KOPT-K1 (cell line): ENCODE results near the gene ZGPAT.
A peak's percentile ranks its signal among the peaks of the same experiment; 100 is the strongest.
"Not testable (repeated sequence)": the region's sequence is repeated elsewhere in the genome, so short reads cannot be mapped to it uniquely, and the experiment has no call there.

ENCODE experiments used
- H3K27ac ChIP-seq: fragments of 200-600 bp; sonication (generic); 2 replicates; pipeline ENCODE4 v1.5.1; 2016; ENCODE audit warnings: antibody characterized with exemption, mild to moderate bottlenecking, low read depth, low read length; ENCODE audit not compliant: poor library complexity, severe bottlenecking
- H3K36me3 ChIP-seq: fragments of 200-600 bp; sonication (generic); 2 replicates; pipeline ENCODE4 v1.5.1; 2017; ENCODE audit warnings: antibody characterized with exemption, mild to moderate bottlenecking, low read length, moderate library complexity; ENCODE audit not compliant: insufficient read depth
- H3K9me3 ChIP-seq: fragments of 200-600 bp; sonication (generic); 2 replicates; pipeline ENCODE4 v1.5.1; 2017; ENCODE audit warnings: antibody characterized with exemption, low read length, mild to moderate bottlenecking; ENCODE audit not compliant: insufficient read depth, poor library complexity, severe bottlenecking

ZGPAT gene, protein sequence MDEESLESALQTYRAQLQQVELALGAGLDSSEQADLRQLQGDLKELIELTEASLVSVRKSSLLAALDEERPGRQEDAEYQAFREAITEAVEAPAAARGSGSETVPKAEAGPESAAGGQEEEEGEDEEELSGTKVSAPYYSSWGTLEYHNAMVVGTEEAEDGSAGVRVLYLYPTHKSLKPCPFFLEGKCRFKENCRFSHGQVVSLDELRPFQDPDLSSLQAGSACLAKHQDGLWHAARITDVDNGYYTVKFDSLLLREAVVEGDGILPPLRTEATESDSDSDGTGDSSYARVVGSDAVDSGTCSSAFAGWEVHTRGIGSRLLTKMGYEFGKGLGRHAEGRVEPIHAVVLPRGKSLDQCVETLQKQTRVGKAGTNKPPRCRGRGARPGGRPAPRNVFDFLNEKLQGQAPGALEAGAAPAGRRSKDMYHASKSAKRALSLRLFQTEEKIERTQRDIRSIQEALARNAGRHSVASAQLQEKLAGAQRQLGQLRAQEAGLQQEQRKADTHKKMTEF

GRCh38 chr20:63707558-63708300 lies at the start of gene ZGPAT, which contains the start of gene ARFRP1:
ZGPAT (plus strand) TSS chr20:63708039; CDS start chr20:63708581, 542 bp downstream.
ARFRP1 (minus strand) TSS chr20:63707976; CDS start chr20:63707091, 885 bp downstream.
- H3K36me3 ChIP-seq: peaks cover 77% of the 10 kb centered on the region
- H3K27ac ChIP-seq: peak within 1 kb of the TSS; percentile 82
- H3K9me3 ChIP-seq: peaks cover 6% of the 10 kb centered on the region

DNA sequence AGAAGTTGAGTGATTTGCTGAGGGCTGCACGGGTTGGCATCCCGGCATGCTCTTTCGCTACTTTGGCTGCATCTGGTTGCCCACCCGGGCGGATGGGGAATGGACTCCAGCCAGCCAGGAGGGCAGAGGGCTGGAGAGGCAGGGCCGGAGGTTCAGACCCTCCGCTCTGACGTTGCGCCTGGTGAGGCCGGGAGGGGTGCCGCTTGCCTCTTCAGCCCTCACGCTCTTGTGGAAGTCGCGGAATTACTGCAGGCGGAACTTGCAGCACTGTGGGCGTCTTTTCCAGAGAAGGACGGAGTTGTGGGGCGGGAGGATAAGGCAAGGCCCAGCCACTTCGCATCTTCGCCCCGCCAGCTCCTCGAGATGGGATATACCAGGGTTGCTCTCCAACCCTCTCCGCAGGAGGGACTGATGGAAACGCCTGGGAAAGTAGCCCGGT lies 49.1 kb upstream of the ZGPAT start:
- Histone ChIP-seq H3K36me3 (peaks cover 36% of the 10 kb centered on the region; the same call in 1 of the 2 replicates), H3K9me3 (no peaks in the 10 kb centered on the region), H3K27ac (peak overlapping the region; percentile 89)

DNA sequence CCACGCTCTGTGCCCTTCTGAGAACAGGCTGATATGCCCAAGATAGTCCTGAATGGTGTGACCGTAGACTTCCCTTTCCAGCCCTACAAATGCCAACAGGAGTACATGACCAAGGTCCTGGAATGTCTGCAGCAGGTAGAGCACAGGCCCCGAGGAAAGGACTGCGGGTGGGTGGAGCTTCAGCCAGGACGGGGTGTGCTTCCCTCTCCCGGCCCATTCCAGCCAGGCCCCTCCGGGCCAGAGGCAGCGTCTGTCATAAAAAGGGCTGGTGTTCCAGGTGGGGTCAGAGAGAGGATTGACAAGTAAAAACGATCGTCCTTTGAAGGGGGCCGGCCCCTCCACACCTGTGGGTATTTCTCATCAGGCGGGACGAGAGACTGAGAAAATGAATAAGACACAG lies 48.5 kb upstream of the ZGPAT start:
- peak overlapping the region; percentile 89 for H3K27ac ChIP-seq
- no peaks in the 10 kb centered on the region for H3K9me3 ChIP-seq
- H3K36me3 ChIP-seq: peaks cover 42% of the 10 kb centered on the region; the same call in 1 of the 2 replicates

GRCh38 chr20:63660174-63660573 lies 47.7 kb upstream of the ZGPAT start:
- H3K9me3 ChIP-seq, H3K27ac ChIP-seq: not testable (repeated sequence)
- H3K36me3 ChIP-seq: peaks cover 50% of the 10 kb centered on the region; the same call in 1 of the 2 replicates

- no peaks in the 10 kb centered on the region for H3K9me3 ChIP-seq
- no peak overlapping the region for H3K27ac ChIP-seq
- peaks cover 50% of the 10 kb centered on the region; the same call in 1 of the 2 replicates for H3K36me3 ChIP-seq
Observed at GRCh38 chr20:63660622-63661021, 47.2 kb upstream of the ZGPAT start.

DNA sequence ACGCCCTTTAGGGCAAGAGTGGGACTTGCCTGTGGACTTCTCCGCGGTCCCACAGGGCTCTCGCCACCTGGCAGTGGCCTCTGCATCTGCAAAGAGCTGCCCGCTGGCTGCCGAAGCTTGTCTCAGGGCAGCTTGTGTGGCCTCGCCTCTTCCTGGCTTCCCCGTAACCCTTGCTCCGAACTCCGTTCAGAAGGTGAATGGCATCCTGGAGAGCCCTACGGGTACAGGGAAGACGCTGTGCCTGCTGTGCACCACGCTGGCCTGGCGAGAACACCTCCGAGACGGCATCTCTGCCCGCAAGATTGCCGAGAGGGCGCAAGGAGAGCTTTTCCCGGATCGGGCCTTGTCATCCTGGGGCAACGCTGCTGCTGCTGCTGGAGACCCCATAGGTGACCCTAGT lies 46.7 kb upstream of the ZGPAT start:
- H3K36me3 ChIP-seq: peaks cover 55% of the 10 kb centered on the region; the same call in 1 of the 2 replicates
- H3K27ac ChIP-seq: no peak overlapping the region
- H3K9me3 ChIP-seq: no peaks in the 10 kb centered on the region

GRCh38 chr20:63661959-63662812 lies 45.7 kb upstream of the ZGPAT start:
- H3K36me3 ChIP-seq: peaks cover 62% of the 10 kb centered on the region
- no peak overlapping the region for H3K27ac ChIP-seq
- H3K9me3 ChIP-seq: no peaks in the 10 kb centered on the region

DNA sequence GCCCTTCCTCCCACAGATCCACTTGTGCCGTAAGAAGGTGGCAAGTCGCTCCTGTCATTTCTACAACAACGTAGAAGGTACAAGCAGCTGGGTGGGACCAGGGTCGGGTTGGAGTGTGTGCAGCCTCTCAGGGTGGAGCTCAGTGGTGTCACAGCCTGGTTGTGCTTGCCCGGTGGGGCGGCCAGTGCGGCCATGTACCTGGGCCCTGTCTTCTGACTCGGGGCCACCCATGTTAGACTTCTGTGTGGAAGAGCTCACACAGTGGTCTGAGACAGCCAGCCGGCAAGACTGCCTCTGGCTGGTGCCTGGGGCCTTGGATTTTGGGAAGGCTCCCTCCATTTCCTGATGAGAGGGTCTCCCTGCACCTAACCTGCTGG lies 45.0 kb upstream of the ZGPAT start:
- no peak overlapping the region for H3K27ac ChIP-seq
- no peaks in the 10 kb centered on the region for H3K9me3 ChIP-seq
- H3K36me3 ChIP-seq: peaks cover 68% of the 10 kb centered on the region

- Histone ChIP-seq H3K36me3 (peaks cover 75% of the 10 kb centered on the region), H3K9me3 (no peaks in the 10 kb centered on the region), H3K27ac (no peak overlapping the region)
Observed at GRCh38 chr20:63663332-63664066, 44.3 kb upstream of the ZGPAT start.

- Histone ChIP-seq H3K9me3 (no peaks in the 10 kb centered on the region), H3K36me3 (peaks cover 83% of the 10 kb centered on the region), H3K27ac (no peak overlapping the region)
Observed at GRCh38 chr20:63664143-63664851, 43.5 kb upstream of the ZGPAT start.

DNA sequence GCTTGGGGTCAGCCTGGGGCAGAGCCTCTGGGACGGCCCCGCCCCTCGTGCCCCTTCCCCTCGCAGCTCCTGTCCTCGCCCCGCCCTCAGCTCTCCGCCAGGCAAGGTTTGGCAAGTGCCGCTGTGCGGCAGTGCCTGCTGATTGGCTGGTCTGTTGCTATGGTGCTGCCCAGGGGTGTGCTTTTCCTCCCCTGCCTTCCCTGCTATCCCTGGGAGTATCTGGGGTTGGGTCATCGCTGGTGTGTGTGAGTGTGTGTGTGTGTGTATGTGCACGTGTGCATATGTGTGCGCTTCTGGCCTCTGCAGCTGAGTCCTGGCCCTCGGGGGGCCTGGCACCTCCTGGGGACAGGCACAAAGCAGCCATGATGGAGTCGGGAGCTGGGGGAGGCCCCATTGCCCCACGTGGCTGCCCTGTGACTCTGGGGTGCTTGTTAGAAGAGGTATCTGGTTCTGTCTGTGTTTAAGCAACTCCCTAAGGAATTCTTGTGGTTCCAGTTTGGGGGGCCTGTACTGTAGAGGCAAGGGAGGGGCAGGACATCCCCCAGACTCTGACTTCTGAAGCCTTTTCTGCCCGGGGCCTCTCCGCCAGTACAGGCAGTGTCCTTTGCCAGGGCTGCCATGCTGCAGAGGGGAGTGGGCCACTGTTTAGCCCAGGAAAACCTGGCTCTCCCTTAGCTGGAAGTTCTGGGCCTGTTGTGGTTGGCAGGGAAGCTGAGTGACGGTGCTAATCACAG lies 42.8 kb upstream of the ZGPAT start:
- Histone ChIP-seq H3K36me3 (peaks cover 83% of the 10 kb centered on the region), H3K27ac (no peak overlapping the region), H3K9me3 (no peaks in the 10 kb centered on the region)

- Histone ChIP-seq H3K36me3 (peaks cover 82% of the 10 kb centered on the region), H3K9me3 (no peaks in the 10 kb centered on the region), H3K27ac (no peak overlapping the region)
Observed at GRCh38 chr20:63665708-63666107, 42.1 kb upstream of the ZGPAT start.

- peaks cover 76% of the 10 kb centered on the region for H3K36me3 ChIP-seq
- no peaks in the 10 kb centered on the region for H3K9me3 ChIP-seq
- no peak overlapping the region for H3K27ac ChIP-seq
Observed at GRCh38 chr20:63667858-63668257, 40.0 kb upstream of the ZGPAT start.
